Activated CD4-positive, CD25-positive, alpha-beta regulatory T cell treated with anti-CD3 and anti-CD28 coated beads, Interleukin-2, amount 50 U/mL, for 24 hours (primary cell): ENCODE data around the gene CNTNAP2.

Source experiments
- ATAC-seq, 2 donors: fragments of 150-1000 bp; cut with Tn5 transposase; one replicate each; pipeline ENCODE4 v1.10.0; 2021; ENCODE audit warnings: mild to moderate bottlenecking in 1 of 2, moderate library complexity in 1 of 2

The CNTNAP2 gene

DNA sequence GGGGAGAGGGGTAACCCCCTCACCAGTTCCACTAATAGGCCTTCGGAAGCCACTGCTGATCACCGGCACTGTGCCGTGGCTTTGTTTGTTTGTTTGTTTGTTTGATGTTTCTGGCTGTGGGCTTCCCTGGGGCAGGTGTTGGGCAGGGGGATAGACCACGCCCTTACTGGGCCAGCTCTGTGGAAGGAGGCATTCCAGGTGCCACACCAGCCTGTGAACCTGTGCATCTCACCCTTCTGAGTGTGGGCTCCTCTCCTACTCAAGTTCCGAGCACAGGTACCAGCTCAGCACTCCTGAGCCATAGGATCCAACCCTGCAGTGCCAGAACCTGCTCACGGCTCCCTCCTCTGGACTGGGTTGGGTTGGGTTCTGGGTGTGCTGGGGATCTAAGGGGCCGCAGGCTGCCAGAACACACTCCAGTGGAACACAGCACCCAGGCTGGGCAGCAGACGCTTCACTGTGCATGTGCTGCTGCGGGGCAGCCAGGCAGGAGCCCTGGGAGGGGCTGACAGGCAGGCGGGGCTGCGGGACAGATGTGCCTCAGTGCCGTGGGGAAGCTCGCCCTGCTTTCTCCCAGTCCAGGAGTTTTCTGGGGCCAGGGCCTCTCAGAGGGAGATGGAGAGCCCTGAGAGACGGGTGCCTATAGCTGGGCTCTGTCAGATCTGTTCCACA lies 1053.9 kb downstream of the CNTNAP2 start:
- ATAC-seq: peak in 1 of 2 donors; percentile 25

DNA sequence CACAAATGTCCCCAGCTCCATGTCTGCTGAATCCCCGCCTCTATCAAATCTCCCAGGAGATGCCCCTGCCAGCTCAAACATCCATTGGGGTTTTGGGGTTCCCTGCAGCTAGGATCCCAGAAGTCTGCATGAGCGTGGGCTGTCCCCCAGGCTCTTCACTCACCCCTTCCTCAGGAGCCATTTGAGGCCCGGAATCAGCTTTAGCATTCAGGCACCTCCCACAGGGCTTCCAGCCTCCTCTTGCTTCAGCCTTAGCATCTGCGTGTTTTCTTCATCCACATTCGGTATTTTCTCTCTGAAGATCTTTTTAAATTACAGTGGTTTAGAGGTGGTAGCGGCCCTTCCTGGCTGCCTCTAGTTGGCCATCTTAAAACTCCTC lies 1054.4 kb downstream of the CNTNAP2 start:
- no peak for ATAC-seq

DNA sequence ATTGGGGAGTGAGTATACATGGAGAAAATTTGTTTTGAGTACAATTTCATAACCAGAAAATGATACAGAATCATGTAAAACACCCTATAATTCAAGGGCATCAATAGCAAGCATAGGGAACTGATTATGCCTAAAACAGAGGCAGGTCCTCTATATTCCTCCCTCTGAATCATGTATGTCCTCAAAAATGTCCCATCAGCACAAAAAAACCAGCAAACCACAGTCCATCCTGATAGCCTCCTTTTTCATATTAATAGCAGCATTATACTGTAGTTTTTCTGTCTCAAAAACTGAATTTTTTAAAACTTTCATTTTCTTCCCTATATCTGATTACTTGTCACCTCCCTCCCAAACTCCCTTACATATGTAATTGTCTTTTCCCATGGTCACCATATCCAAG lies 1057.3 kb downstream of the CNTNAP2 start:
- ATAC-seq: no peak

DNA sequence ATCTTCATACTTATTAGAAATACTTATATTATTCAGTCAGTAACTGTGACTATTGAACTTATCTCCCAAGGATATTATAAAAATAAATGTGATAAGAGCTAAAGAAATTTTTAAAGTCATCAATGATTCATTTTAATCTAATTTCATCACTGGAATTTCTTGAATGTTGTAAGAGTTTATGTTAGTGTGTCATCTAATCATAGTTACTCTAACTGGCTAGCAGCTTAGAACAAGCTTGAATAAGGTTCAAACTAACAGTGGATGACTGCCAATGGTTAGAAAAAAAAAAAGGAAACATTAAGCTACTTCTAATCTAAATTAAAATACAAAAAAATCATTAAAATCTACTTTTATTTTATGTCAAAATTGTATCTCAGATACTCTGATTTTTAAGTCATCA lies 1066.3 kb downstream of the CNTNAP2 start:
- no peak for ATAC-seq

DNA sequence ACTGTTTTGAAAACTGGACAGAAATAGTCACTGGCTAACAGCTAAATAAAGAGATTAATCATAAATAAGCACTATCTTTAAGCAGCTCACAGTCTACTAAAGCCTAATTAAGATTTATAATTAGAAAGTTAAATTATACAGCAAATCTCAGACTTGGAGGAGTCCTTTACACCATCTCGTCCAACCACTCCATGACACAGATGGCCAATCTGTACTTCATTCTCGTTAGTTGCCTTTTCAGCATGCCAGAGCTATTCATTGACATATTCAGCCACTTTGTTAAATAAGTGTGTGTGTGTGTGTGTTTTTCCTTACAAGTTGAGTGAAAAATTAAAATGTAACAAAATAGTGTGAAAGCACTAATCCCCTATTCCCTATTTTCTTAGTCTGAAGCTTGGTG lies 1066.7 kb downstream of the CNTNAP2 start:
- ATAC-seq: no peak

DNA sequence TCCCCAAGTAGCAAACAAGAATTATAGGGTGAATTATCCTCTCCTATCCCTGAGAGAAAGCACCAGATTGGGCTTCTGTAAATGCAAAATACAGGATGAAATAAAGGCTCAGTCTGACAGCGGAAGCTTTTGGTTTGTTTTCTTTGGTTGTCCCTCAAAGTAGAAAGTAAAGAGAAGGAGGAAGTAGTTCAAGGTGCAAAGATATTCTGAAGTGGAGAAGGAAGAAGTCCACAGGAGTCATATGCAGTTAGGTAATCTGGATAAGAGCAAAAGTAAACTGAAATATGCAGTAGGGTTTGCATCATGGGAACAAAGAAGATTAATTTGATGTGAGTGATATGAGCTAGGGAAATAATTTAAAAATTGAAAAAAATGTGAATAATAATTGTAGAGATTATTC lies 1071.9 kb downstream of the CNTNAP2 start:
- no peak for ATAC-seq

DNA sequence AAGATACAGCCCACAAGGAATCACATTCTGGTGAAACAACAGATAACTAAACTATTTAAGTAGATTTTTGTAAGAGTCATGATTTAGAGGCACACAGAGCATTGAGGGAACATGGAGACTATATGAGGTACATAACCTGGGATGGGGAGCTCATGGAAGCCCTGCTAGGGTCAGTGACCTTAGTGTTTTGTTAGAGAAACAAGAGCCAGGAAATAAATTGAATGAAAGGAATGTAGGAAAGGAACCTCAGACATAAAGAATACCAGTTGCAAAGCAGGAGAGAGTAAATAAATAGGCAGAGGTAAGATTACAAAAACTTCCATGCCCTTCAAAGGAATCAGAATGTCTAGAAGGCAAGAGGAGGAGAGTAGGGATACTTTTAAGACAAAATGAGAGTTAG lies 1076.9 kb downstream of the CNTNAP2 start:
- no peak for ATAC-seq

GRCh38 chr7:147196481-147196880 lies 1079.9 kb downstream of the CNTNAP2 start:
- no peak for ATAC-seq

- ATAC-seq: no peak
Measured at GRCh38 chr7:147197006-147197405, 1080.4 kb downstream of the CNTNAP2 start.

DNA sequence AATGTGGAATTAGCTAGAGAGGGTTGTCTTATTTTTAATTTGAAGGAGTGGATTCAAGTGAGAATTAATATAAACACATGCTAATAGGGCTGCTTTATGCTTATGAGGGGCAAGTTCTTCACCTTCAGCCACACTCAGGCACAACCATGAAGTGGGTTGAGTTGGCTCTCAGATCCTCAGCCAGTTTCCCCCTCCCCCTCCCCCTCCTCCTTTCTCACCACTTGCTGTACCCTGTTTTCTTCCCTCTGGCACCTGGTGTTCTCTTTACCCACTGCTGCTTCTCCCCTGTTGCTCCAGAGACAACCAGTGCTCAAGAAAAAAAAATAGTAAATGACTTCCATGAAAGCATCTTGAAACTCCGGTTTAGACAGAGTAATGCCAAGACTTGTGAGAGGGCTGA lies 1083.3 kb downstream of the CNTNAP2 start:
- ATAC-seq: no peak

DNA sequence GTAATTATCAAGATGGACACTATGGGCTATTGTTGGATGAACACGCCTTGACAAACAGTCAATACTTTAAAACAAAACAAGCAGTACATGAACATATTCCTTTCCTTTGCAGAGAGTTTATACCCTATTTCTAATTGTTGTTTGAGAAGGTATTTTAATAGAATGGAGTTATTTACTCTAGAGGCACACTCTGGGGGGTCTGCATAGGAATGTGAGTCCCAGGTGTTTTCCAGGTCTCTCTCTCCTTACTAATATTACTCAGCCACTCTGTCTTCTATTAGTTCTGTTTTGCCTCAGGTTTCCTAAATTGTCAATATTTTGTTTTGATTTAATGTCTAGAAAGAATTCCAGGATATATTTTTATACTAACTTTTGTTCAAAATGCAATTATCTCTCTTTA lies 1091.4 kb downstream of the CNTNAP2 start:
- no peak for ATAC-seq

DNA sequence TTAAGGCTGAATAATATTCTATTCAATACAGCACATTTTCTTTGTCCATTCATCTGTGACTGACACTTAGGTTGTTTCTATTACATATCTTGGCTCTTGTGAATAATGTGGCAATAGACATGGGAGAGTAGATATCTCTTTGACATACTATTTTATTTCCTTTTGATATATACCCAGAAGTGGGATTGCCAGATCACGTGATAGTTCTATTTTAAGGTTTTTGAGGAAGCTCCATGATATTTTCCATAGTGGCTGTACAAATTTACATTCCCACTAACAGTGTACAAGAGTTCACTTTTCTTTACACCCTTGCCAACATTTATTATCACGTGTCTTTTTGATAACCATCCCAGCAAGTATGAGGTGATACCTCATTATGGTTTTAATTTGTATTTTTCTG lies 1114.7 kb downstream of the CNTNAP2 start:
- no peak for ATAC-seq

GRCh38 chr7:147235645-147236382 lies 1119.2 kb downstream of the CNTNAP2 start:
- ATAC-seq: no peak

DNA sequence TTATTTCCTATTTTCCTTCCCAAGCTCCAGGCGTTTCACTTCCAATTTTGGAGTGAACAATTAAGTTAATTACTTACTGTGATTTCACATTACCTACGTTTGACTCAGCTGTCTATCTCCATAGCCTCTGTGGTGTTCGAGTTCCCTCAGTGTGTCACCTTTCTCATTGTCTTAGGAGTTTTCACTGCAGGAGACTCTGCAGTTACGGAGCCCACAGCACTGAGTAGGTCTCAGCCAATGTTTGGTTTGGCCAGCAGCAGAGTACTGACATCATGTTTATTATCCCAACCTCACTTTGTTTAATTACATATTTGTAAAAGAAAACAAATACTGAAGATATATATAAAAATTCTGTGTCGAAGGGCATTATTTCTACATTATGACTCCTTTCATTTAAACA lies 1123.9 kb downstream of the CNTNAP2 start:
- no peak for ATAC-seq

- no peak for ATAC-seq
Measured at GRCh38 chr7:147245274-147245673, 1128.7 kb downstream of the CNTNAP2 start.

GRCh38 chr7:147249956-147250355 lies 1133.4 kb downstream of the CNTNAP2 start:
- no peak for ATAC-seq

DNA sequence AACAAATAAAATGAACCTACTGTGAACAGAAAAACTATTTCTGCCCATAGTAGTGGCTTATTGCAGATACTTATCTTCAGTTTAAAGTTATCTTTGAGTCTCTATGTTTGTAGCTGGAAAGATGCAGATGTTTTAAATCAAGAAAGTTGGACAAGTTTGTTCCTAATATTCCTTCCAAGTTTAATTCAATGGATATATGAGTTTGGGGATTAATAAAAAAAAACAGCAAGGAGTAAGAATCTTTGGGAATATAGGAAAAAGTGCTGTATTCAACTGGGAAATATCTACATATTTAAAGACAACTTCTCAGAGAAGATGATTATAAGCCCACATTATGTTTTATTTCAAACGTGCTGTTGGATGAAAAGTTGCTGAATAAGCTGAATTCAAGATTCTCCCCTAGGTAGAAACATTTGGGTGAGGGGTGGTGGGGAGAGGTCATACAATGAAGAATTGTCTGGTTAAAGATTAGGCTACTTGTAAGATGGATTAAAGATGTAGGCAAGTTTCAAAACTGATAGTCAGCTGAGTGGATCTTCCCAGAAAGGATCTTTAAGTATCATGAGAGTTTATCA lies 1135.2 kb downstream of the CNTNAP2 start:
- no peak for ATAC-seq

- no peak for ATAC-seq
Measured at GRCh38 chr7:147261693-147262092, 1145.1 kb downstream of the CNTNAP2 start.

DNA sequence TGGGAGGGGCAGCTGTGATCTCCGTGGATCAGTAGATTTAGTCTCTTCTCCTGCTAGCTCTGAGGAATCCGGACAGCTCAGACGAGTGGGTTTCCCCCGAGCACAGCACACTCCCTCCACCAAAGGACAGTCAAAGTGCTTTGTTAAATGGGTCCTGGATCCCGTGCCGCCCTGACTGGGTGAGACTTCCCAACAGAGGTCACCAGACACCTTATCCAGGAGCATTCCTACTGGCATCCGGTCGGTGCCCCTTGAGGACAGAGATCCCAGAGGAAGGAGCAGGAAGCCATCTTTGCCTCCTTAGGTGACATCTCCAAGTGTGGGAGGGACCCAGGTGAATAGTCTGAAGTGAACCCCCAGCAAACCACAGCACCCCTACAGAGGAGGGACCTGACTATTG lies 1148.9 kb downstream of the CNTNAP2 start:
- ATAC-seq: no peak

DNA sequence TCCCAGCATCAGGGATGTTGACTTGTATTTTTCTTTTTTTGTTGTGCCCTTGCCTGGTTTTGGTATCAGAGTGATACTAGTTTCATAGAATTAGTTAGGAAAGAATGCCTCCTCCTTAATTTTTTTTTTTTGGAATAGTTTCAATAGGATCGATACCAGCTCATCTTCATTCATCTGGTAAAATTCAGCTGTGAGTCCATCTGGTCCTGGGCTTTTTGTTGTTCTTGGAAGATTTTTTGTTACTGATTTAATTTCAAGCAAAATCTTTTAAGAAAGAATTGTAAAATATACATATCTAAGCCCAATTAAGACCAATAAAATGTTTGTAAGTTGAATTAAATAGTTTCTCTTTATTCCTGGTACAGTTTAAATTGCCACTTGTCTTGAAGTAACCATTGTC lies 1159.5 kb downstream of the CNTNAP2 start:
- ATAC-seq: no peak

- ATAC-seq: no peak
Measured at GRCh38 chr7:147276783-147277370, 1160.3 kb downstream of the CNTNAP2 start.

GRCh38 chr7:147279514-147279913 lies 1162.9 kb downstream of the CNTNAP2 start:
- no peak for ATAC-seq

- ATAC-seq: no peak
Measured at GRCh38 chr7:147279964-147280374, 1163.4 kb downstream of the CNTNAP2 start.

- ATAC-seq: no peak
Measured at GRCh38 chr7:147282204-147282603, 1165.6 kb downstream of the CNTNAP2 start.
